HG03520 (cell line): ENCODE measurements around the gene TMEM14A.

ENCODE experiments used
- ATAC-seq: cut with Tn5 transposase; IDR thresholded peaks from one replicate; pipeline ENCODE4 v1.9.1; 2021; ENCODE audit warnings: mild to moderate bottlenecking, moderate library complexity; ENCODE audit not compliant: unreplicated experiment

Gene TMEM14A

GRCh38 chr6:52670502-52671409 lies at the start of gene TMEM14A:
TMEM14A (plus strand) TSS chr6:52671113; CDS start chr6:52677103, 5,990 bp downstream.
- peak; percentile 96 for ATAC-seq

GRCh38 chr6:52621631-52622030 lies 49.3 kb upstream of the TMEM14A start:
- no peak for ATAC-seq

- no peak for ATAC-seq
Observed at GRCh38 chr6:52622810-52623209, 48.1 kb upstream of the TMEM14A start.

- ATAC-seq = no peak
Observed at GRCh38 chr6:52632011-52632410, 38.9 kb upstream of the TMEM14A start.

- ATAC-seq = no peak
Observed at GRCh38 chr6:52634211-52634610, 36.7 kb upstream of the TMEM14A start.

- no peak for ATAC-seq
Observed at GRCh38 chr6:52635049-52635577, 35.8 kb upstream of the TMEM14A start.

- no peak for ATAC-seq
Observed at GRCh38 chr6:52636830-52637229, 34.1 kb upstream of the TMEM14A start.

GRCh38 chr6:52639493-52639892 lies 31.4 kb upstream of the TMEM14A start:
- no peak for ATAC-seq

- ATAC-seq = no peak
Observed at GRCh38 chr6:52640170-52640569, 30.7 kb upstream of the TMEM14A start.

- ATAC-seq = no peak
Observed at GRCh38 chr6:52640916-52641315, 30.0 kb upstream of the TMEM14A start.

GRCh38 chr6:52641388-52641787 lies 29.5 kb upstream of the TMEM14A start:
- no peak for ATAC-seq

GRCh38 chr6:52641826-52642225 lies 29.1 kb upstream of the TMEM14A start:
- no peak for ATAC-seq

GRCh38 chr6:52642368-52642767 lies 28.5 kb upstream of the TMEM14A start:
- no peak for ATAC-seq

GRCh38 chr6:52643158-52643557 lies 27.8 kb upstream of the TMEM14A start:
- no peak for ATAC-seq

- no peak for ATAC-seq
Observed at GRCh38 chr6:52644253-52644652, 26.7 kb upstream of the TMEM14A start.

GRCh38 chr6:52645976-52646375 lies 24.9 kb upstream of the TMEM14A start:
- no peak for ATAC-seq

GRCh38 chr6:52647199-52647598 lies 23.7 kb upstream of the TMEM14A start:
- ATAC-seq = no peak

GRCh38 chr6:52649536-52650160 lies 21.3 kb upstream of the TMEM14A start:
- no peak for ATAC-seq

GRCh38 chr6:52650941-52651340 lies 20.0 kb upstream of the TMEM14A start:
- ATAC-seq = no peak

GRCh38 chr6:52653151-52653550 lies 17.8 kb upstream of the TMEM14A start:
- ATAC-seq = no peak

- ATAC-seq = no peak
Observed at GRCh38 chr6:52654007-52654406, 16.9 kb upstream of the TMEM14A start.

GRCh38 chr6:52654592-52654991 lies 16.3 kb upstream of the TMEM14A start:
- ATAC-seq = no peak
